GM12892 (cell line): ENCODE results near the gene GNB1L.

Experiments
- DNase-seq: peaks from one replicate; pipeline ENCODE4 v3.0.0; 2011; ENCODE audit not compliant: insufficient read length
- FAIRE-seq: peaks from 2 replicates; lab custom pipeline; 2011; peaks lifted over from hg19 to GRCh38; lab: Jason Lieb, UNC
- POLR2A ChIP-seq: IDR thresholded peaks from 2 replicates; pipeline ENCODE4 v1.6.1; 2011; ENCODE audit warnings: low read depth, low read length, control low read depth
- POLR2AphosphoS5 ChIP-seq: IDR thresholded peaks from 2 replicates; pipeline ENCODE4 v1.6.1; 2011; ENCODE audit warnings: low read depth, low read length, control low read depth
- TAF1 ChIP-seq: IDR thresholded peaks from 2 replicates; pipeline ENCODE4 v1.6.1; 2011; ENCODE audit warnings: low read depth, mild to moderate bottlenecking, control low read depth, low read length, borderline replicate concordance

The GNB1L gene

DNA sequence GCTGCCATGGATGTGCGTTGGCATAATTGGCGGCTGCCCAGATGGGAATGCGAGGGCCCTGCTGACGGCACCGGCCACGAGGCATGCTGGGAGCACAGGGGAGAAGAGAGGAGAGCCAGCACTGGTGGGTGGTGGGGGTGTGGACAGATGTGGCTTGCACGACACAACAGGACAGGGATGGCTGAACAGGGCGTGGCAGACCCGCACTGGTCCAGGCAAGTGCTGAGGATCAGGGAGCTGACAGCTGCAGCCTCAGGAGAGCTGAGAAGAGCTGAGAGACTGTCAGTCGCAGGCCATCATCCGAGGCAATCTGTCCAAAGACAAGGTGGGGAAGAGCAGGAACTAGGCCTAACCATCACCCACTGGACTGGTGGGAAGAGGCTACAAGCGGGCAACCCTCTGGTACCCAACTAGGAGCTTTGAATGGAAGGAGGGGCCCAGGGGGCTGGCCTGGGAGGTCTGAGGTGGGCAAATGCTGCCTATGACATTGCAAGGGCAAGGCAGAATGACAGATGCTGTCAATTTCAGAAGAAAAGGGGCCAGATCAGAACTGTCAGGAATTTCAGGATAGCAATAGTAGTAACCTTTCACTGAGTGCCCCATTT is 2.4 kb downstream of the GNB1L start:
- DNase-seq (no peak), FAIRE-seq (no peak)
- TF ChIP-seq TAF1, result no peak
- no peak for TF ChIP-seq POLR2AphosphoS5
- TF ChIP-seq POLR2A, result no peak

GRCh38 chr22:19851291-19852176 is 3.1 kb downstream of the GNB1L start:
- no peak for FAIRE-seq

DNA sequence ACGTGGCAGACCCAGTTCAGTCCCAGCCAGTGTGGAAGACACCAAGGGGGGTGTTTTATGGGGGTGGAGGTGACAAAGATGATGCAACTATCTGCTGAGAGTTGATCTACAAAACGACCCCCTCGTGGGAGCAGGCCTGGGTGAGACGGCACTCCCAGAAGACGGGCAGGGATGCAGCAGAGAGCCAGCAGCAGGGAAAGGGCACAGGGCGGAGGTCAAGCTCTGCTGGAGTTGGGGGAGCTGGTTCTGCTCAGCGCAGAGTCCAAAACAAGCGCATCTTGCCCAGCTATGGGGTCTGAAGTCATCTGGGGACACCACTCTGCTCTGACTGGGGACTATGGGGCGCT is 3.9 kb downstream of the GNB1L start:
- FAIRE-seq (no peak), DNase-seq (no peak)
- no peak for TF ChIP-seq TAF1
- no peak for TF ChIP-seq POLR2A
- TF ChIP-seq POLR2AphosphoS5, result no peak

More at GRCh38 chr22:19851291-19852176, 3.1 kb downstream of the GNB1L start:
- no peak for TF ChIP-seq TAF1
- no peak for TF ChIP-seq POLR2A
- no peak for TF ChIP-seq POLR2AphosphoS5
- DNase-seq, result no peak

DNA sequence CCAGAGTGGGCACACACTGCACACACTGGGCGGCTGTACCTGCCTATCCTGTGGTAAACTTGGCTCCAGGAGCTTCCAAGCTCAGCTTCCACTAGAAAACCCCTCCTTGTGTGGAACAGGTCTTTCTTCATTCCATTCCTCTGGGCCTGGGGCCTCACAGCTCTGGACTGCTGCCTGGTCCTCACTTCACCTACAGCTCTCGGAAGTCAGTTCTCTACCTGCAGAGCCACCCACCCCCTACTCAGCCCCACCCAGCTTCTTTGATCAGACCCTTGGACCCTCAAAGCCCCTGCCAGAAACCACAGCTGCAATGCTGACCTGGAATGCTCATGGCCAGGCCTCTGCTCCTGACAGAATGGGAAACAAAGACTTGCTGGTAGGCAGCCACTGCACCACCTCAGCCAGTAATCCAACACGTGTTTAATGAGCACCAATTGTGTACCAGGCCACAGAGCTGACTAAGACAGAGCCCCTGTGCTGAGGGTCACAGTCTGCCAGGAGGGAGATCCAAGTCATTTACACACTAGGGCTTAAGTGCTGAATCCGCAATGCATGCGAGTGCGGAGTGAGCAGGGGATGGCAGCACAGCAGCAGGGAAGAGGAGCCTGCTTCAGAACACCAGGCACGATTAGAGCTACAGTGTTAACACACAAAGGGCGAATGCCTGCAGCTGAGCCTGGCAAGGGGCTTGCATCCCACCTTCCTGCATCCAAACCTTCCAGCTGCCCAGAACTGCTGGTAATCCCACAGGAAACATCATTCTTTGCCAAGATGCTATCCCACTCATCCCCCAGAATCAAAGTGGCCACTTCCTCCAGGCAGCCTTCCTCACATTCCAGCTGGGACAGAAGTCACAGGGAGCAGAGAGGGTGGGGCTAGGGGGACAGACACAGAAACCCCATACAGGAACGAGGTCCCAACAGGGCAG is 4.6 kb downstream of the GNB1L start:
- DNase-seq (no peak), FAIRE-seq (no peak)
- no peak; the same call in 1 of the 2 replicates for TF ChIP-seq POLR2AphosphoS5
- TF ChIP-seq POLR2A, result no peak
- no peak for TF ChIP-seq TAF1

DNA sequence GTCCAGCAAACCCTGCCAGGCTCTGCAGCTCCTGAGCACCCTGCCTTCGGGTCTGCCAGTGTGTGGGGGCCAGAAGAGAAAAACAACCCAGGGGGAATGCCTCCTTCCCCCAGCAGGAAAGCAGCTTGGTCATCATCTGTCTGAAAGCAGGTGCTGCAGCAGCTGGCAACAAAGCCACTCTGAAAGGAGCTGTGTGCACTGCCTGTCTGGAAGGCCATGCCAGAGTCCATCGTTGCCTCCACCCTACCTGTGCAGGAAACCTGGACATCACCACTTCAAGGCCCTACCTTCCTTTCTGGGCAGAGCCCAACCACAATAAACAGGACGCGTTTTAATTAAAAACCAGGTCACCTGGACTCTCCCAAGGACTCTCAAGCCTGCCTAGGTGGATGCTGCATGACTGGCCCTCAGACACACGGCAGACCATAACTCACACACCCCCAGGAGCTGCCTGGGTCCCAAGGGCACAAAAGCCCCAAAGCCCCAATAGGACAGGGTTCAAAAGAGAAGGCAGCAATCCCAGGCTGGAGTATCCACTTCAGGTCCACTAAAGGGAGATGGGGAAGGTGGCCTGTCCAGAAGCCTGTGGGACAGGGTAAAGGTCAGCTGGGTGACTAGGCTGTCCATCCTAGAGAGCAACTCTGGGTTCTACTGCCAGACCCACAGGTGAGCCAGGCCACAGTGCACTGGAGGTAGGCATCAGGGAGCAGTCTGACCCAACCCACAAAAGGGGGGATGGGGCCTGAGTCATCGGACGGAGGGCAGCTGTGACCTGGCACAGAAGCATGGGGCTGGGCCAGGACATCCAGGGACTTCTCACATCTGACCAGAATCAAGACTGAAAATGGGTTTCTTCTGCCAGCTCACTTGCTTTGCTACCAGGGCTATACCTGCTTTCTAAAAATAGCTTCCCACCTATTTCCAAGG is 6.1 kb downstream of the GNB1L start:
- DNase-seq (no peak), FAIRE-seq (no peak)
- peak; percentile 44; the same call in 1 of the 2 replicates for TF ChIP-seq POLR2AphosphoS5
- TF ChIP-seq POLR2A, result no peak

DNA sequence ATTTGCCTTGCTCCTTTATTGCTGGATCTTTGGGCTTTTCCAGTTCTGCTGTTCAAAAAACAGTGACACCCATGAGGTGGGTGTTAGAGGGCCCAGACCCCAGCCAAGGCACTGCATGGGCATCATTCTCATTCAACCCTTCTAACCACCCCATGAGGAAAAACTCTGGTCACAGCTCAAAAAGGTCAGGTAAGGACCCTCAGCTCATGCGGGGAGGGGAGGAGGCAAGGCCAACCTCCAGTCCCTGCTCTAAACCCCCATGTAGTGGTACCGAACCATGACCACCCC is 7.4 kb downstream of the GNB1L start:
- FAIRE-seq (no peak), DNase-seq (no peak)
- TF ChIP-seq TAF1 (no peak), POLR2A (no peak), POLR2AphosphoS5 (no peak)

- FAIRE-seq (no peak), DNase-seq (no peak)
- TF ChIP-seq TAF1 (no peak), POLR2AphosphoS5 (peak; percentile 39; the same call in 1 of the 2 replicates)
Measured at GRCh38 chr22:19846620-19847344, 7.9 kb downstream of the GNB1L start.

- TF ChIP-seq POLR2A (no peak), TAF1 (no peak), POLR2AphosphoS5 (no peak)
- DNase-seq, result no peak
- no peak for FAIRE-seq
Measured at GRCh38 chr22:19845054-19845722, 9.5 kb downstream of the GNB1L start.

GRCh38 chr22:19844377-19845053 is 10.2 kb downstream of the GNB1L start:
- DNase-seq (no peak), FAIRE-seq (no peak)
- TF ChIP-seq POLR2A (no peak), POLR2AphosphoS5 (no peak), TAF1 (no peak)
